Myocyte (in vitro differentiated cells): ENCODE measurements around the gene DIS3L2. TPM values are rescaled to one million over a fixed set of nuclear protein-coding genes. Genes with fewer than 3 reads are reported as not detected.

Experiments
- DNase-seq: peaks from one replicate; pipeline ENCODE4 v3.0.0-alpha.2; 2012; ENCODE audit warnings: low read depth
- polyA plus RNA-seq: library from polyadenylated mRNA; unstranded; fragments of >200 nt; gene quantifications from one replicate; pipeline ENCODE4 v1.2.1, GENCODE V29; 2012; ENCODE audit warnings: missing spikeins
- total RNA-seq: library from RNA; depleted of rRNA; stranded (reverse); fragments of >200 nt; gene quantifications from 2 replicates; pipeline ENCODE4 v1.2.3, GENCODE V29; 2014

Gene DIS3L2, protein sequence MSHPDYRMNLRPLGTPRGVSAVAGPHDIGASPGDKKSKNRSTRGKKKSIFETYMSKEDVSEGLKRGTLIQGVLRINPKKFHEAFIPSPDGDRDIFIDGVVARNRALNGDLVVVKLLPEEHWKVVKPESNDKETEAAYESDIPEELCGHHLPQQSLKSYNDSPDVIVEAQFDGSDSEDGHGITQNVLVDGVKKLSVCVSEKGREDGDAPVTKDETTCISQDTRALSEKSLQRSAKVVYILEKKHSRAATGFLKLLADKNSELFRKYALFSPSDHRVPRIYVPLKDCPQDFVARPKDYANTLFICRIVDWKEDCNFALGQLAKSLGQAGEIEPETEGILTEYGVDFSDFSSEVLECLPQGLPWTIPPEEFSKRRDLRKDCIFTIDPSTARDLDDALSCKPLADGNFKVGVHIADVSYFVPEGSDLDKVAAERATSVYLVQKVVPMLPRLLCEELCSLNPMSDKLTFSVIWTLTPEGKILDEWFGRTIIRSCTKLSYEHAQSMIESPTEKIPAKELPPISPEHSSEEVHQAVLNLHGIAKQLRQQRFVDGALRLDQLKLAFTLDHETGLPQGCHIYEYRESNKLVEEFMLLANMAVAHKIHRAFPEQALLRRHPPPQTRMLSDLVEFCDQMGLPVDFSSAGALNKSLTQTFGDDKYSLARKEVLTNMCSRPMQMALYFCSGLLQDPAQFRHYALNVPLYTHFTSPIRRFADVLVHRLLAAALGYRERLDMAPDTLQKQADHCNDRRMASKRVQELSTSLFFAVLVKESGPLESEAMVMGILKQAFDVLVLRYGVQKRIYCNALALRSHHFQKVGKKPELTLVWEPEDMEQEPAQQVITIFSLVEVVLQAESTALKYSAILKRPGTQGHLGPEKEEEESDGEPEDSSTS
- 20.5 and 34.5 TPM in 2 replicates for total RNA-seq
- 12.5 TPM for polyA plus RNA-seq

DNA sequence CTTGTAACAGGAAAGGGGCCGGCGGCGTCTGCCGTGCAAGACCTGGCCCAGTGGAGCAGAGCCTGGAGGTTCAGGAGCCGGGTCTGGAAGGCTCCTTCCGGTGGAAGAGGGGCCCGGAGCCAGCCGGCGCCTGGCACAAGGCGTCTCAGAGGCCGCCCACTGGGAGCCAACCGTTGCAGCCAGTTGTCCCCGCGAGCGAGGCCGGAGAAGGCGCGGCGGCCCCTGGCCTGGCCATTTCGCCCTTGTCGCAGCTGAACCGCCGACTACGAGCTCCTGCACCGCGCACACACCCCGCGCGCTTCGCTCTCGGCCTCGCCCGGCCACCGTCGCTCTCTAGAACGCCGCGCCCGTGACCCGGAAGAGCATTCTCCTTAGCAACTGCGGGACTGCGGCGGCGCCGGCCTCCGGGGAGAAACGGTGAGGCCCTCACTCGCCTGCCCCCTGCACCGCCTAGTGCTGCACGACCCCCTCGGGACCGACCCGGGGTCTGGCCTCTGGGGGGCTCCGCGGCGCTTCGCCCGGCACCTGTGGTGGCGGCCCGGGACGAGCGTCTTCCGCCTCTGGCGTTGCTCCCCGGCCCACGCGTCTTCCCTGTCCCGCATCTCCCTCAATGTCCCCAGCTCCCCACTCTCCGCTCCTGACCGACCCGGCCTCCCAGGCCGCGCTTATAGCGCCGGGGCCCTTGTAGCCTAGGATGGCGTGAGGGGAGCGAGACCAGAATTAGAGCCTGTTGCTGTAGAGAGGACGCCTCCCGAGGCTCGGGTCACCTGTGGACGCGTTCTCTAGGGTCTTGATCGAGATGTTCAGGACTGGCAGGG lies at the start of gene DIS3L2:
Gene DIS3L2, plus strand, starts transcription at position 365 of the 818 bp plus-strand sequence. CDS start 53,215 bp downstream, outside the sequence.
- DNase-seq, result peak; percentile 87

DNA sequence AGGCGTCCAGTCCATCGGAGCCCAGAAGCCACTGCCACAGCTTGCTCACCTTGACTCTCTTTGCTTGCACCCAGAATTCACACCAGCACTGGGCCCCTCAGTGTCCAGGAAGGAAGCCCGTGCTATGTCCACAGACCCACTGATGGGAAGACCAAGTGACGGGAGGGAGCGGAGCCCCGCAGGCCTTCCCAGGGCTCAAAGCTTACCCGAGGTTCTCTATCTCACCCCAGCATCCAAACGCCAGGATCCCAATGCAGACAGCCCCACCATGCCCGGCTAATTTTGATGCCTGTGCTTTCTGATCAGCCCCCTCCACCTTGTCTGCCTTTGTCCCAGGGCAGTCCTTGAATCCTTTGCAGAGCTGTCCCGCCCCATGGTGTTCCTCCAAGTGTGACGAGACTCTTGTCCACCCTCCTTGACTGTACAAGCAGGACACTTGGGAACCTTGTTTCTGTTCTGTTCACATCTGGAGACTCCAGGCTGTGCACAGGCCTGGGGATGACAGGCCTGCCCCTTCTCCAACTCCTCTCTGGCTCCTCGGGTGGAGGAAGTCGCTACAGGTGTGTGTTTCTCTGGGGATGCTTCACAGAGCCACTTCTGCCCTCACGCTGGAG lies 47.3 kb upstream of the DIS3L2 start:
- DNase-seq, result no peak

DNA sequence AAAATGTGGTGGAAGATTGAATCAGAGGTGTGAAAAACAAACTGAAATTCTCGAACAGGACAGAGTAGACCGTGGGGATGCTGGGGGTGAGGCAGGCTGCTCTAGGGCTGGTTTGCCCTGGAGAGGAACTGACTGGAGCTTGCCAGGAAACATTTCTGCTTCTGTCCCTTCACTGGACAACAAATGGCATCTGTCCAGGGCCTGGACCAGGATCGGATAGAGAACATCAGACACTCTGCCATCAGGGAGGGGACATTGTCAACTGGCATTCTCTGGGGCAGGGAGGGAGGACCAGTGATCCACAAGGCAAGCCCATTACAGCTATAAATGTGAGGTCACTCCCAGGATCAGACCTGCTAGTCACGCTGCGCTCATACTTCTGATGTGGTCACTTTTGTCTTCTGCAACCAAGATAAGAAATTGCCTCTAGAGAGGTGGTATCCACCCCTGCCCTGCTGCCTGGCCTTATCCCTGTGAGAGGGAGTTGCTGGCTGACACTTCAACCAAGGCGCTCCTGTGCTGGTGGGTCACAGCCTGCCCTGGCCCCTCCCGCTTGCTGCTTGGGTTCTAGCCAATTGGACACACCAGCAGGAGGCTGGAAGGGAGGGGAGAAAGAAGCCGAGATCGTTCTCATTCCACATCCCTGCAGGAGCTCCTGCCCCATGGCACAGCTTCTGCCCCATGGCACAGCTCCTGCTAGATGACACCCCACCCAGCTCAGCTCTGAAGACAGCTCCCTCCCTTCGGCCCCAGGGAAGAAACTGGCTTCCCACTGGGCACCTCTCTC lies 44.0 kb upstream of the DIS3L2 start:
- DNase-seq, result no peak

DNA sequence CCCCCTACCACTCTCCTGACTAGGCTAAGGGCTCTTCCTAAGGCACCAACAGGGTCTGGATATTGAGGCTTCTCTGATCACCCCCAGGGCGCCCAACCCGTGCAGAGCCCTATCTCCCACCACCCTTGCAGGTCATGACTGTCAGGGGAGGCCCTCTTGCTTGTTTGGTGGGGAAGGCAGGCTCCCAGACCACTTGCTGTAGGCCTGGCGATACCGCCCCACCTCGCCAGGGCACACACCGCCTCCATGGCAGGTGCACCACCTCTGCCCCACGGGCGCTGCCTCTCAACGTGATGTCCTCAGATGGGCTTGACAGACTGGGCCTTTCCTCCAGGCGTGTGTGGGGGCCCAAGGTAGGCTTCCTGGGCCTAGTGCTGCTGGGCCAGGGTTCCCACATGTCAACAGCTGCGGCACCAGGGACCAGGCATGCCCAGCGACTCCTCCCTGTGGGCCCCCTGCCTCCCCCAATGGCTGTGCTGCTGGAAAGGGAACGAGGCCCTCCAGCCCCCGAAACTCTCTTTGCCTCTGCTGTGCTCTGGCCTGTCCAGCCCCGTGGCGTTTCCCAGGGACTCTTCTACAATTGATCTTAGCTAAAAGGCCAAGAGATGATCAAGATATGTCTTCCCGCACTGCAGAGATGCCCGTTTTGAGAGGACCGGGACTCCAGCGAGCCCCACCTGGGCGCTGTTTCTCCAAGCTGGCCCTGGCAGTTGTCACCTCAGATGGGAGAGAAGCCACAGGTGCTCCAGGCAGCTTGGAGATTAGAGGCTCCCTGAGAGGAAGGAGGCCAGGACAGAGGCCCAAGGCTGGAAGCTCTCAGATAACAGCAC lies 42.8 kb upstream of the DIS3L2 start:
- no peak for DNase-seq

DNA sequence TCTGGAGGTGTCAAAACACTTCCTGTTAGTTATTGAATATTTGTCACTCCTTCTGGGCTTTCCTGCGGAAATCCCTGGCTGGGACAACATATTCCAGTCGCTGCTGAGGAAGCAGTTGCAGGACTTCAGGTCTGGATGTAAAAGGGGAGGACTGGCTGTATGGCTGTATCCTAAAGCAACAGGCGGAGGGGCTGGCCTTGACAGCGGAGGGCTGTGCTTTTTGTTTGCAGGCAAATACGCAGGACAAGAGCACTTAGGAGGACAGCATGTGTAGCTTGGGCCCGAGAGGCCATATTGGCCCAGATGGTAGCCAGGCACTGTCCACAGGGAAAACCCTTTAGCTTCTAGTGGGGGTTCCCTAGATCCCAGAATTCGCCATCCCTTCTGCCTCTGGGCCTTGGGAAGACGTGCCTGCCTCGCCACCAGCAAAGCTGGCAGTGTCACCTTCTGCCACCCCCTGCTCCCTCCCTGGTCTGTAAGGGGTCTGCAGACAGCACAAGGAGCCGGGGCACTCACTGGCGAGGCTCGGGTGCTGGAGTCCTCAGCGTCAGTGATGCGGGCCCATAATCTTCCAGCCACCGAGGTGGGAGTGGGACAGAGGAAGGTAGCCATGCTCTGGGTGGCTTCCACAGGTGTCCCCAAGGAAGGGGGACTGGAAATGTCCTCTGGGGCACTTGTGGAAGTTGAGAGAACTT lies 42.0 kb upstream of the DIS3L2 start:
- DNase-seq, result no peak

DNA sequence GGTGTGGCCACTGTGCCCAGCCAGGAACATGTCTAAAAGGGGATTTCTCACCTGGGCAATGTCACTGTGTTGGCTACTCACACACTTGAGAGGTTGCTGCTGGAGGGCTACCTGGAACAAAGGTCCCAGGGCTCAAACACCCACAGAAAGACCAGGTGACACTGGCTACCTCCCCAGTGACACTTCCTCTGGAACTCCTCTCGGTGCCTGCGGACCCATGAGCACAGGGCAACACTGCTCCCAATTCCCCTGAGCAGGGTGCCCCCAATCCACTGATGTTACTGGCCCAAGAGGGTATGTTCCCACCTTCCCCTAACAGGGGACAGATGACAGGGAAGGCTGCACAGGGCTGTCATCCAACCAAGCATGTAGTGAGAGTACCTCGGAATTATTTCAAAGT lies 41.1 kb upstream of the DIS3L2 start:
- DNase-seq, result no peak

DNA sequence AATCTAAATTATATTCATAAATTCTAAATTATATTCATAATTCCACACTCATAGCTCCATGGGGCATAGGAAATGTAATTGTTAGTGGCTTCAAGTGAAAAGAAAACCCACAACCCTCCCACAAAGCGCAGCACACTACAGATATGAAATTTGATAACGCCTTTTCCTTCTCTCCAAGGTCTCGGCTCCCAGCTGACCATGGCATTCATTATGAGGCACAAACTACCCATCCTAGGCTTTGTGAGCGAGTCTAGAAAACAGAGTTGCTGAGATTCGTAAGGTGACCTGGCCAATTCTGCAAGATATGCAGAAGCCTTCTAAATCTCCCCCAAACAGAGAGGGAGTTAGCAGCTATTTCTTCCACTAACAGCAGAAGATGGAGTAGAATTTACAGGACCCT lies 40.7 kb upstream of the DIS3L2 start:
- no peak for DNase-seq

DNA sequence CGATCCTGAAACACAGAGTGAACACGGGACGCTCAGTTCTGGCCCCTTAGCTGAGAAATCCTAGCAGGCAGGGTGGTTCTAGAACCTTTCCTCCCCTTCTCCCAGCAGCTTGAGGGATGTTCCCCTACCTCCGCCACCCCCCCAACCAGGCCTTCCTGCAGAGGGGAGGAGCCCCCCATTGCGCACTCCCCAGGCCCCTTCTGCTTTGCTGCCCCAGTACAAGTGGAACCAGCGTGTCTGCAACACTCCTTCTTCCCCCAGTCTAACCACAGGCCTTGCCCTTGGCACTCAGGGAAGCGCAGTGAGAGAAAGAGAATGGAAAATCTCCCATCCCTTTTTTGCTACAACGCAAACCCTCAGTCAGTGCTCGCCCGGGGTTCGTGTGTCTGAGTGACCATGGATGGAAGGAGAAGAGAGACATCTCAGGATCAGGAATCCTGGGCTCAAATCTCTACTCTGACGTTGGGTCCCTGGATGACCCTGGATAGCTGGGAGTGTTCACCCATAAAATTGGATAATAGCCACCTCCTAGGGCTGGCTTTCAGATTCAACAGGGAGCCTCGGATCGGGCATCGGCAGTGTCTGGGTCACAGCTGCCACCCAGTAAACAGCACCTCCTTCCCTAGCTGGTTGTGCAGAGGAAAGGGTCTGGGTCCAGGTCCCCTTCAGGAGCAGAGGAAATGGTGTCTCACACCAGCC lies 39.1 kb upstream of the DIS3L2 start:
- no peak for DNase-seq

DNA sequence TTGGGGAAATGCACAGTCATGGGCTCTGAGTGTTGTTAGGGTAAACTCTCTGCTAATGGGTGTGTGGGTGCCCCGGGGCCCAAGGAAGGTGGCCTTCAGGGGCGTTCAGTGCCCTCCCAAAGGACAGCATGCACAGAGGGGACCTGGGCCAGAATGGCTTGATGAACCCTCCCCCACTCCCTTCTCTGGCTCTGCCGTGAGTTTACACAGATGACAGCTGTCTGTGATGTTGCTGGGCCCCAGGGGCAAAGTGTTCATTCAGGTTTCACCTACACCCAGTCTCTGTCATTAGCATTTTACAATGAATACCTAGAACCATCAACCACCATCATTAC lies 38.5 kb upstream of the DIS3L2 start:
- DNase-seq, result no peak

DNA sequence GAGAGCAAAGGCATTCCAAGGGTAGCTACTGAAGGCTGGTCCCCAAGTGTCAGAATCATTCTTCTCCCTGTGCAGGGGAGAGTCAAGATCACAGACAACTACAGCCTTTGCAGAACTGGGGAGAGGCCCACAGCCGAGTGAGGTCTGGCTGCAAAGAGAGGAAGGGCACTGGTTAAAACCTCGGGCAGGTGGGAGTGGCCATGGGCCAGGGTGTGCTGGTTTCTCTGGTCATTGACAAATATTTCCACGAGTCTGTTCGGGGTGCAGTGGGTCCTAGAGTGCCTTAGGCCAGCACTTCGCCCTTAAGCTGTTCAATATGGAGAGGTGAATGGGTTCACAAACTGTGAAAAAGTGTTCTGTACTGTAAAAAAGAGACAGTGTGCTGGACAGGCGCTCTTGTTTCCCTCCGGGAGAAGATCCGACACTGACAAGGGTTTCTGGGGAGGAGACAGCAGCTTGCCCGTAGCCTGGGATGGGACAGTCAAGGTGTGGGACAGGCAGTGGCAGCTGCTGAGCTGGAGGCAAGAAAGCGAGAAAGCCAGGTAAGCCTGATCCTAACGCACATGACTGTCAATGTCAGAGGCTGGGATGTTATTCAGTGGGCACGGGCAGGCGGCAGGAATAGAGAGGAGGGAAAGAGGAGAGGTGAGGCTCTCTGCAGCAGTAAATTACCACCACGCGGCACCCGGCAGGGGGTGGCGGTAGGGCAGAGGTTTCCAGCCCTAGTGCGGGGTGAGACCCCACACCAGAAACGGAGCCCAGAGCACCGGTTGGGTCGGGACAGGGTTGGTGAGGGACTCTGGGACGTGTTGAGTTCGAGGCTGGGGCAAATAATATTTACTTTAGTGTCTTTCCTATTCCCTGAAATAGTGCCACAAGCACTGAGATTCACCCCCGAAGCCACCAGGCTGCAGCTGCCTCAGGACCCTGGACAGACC lies 37.3 kb upstream of the DIS3L2 start:
- no peak for DNase-seq

DNA sequence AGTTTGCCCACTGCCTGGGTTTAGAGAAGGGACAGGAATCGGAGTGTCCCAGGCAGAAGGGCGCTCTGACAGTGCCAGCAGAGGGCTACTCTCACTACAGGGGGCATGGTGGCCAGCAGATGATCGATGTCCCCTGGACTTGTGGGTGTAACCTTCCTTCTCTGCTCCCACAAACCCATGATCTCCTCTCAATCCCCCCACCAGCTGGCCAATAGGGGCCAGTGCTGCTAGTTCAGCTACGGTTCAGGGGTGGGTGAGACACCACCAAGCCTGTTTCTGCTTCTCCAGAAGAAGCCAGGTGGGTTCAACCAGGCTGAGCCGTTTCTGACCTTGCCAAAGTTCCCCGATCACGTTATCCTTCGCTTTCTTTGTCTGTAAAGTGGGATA lies 36.6 kb upstream of the DIS3L2 start:
- no peak for DNase-seq

DNA sequence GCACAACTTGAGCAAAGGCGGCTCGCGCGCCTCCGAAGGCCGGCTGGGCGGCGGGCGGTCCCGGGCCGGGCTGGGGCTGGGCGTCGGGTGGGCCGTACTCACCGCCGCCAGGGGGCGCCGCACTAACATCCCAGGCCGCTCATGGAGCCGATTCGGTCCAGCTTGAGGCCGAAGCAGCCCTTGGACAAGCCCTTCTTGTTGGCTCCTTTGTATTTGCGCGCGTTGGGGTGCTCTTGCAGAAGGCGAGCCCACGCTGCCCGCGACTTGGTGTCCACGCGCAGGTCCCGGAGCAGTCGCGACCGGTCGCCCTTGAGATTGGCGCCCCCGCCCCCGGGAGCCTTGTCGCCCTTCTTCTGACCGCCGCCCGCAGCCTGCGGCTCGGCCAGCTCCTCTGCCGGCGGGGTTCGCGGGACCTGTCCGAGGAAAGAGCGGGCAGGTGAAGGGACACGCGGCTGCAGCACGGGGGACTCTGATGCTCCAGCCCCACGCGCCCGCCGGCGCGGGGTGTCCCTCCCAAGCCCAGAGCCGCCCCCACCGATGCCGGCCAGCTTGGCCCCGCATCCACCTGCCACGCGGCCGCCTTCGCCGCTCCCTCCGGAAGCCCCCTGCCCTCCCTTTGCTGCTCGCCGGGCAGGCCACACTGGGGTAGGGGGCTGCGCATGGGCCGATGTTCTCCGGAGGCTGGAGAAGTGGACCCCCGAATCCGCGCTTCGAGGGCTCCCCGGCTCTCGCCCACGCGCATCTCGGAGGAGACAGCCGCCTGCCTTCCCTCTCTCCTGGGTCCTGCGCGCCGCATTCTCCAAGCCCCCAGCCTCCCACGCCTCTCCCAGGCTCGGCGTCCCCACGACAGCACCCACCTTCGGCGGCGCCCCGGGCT lies 36.0 kb upstream of the DIS3L2 start:
- DNase-seq, result peak; percentile 82

DNA sequence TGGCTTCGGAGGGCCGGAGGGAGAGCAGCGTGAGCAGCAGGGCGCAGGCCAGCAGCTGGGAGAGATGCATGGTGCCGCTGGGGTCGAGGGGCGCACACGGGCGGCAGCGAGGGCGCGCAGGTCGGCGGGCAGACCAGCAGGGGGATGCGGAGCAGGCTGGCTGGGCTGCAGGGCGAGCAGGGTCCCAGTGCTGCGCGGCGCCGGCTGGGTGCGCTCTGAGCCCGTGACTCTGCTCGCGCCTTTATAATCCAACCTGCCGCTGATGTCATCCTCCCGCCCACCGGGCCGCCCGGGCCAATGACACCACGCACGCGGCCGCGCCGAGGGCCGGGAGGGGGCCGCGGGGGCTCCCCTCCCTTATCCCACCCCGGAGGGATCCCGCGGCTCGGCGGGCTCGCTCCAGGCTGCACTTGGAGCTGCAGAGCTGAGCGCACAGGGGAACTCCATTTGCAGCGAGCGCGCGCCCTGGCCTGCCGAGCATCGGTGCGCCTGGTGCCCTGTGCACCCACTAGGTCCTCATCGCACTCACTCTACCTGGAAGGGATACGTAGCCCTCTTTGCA lies 35.3 kb upstream of the DIS3L2 start, which contains the start of gene NPPC:
Gene NPPC, minus strand, starts transcription at position 217 of the 562 bp plus-strand sequence. Its CDS starts 147 bp downstream, at position 70.
- DNase-seq, result peak; percentile 59

DNA sequence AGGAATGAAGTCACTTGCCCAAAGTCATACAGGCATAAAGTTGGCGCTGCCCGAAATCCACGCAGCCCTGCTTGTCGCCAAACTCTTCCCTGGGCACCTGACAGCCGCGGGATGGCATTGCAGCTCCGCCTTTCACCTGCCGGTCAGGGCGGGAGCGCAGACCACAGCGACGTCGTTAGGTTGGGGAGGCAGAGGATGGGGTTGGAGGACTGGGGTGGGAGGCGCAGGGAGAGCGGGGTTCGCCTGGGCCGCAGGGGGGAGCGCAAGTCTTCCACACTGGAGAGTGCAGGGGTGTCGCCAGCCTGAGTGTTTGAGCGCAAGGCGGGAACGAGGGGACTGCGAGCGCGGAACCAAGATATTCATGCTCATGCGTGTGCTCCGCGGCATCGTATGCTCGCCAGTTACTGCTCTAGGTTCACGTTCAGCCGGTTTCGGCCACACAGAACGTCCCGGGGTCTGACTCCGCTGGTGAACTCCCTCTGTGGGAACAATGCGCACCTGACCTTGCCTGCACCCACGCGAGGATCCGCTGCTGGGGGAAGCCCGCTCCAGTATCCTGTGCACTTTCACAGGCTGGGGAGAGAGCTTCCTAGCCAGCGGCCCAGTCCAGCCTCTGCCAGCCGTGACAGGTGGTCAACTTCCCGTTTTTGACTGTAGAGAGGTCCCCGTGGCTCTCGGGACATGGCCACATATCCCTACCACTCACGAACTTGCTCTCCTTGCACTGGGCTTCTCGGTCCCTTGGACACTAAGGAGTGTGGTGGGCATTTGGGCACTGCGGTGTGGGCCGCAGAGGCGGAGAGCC lies 34.5 kb upstream of the DIS3L2 start:
- no peak for DNase-seq

DNA sequence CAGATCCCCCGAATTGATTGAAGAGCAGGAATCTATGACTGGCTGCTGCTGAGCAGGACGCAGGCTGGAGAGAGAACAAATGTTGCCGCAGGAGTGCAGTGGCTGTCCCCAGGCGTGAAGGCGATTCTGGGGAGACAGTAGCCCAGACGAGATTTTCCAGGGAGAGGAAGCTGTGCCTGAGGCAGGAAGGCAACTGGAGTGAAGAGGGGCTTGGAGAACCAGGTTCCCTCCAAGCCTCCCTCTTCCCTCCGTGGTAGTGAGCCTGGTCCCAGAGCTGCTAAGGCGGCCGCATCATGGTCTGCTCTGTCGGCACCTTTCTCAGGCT lies 34.0 kb upstream of the DIS3L2 start:
- DNase-seq, result no peak
